HG03457 (cell line): ENCODE data around the gene ZNF212.
A peak's percentile ranks its signal among the peaks of the same experiment; 100 is the strongest.

Experiments used
- ATAC-seq: cut with Tn5 transposase; IDR thresholded peaks from one replicate; pipeline ENCODE4 v1.9.1; 2021; ENCODE audit warnings: moderate number of reproducible peaks; ENCODE audit not compliant: unreplicated experiment

Gene ZNF212

GRCh38 chr7:149284343-149284742, 44.9 kb downstream of the ZNF212 start:
- no peak for ATAC-seq

- peak; percentile 92 for ATAC-seq
Measured at GRCh38 chr7:149284850-149285585, 45.6 kb downstream of the ZNF212 start.

- no peak for ATAC-seq
Measured at GRCh38 chr7:149285603-149286002, 46.2 kb downstream of the ZNF212 start.

GRCh38 chr7:149286811-149287400, 47.5 kb downstream of the ZNF212 start:
- ATAC-seq = no peak

- ATAC-seq = no peak
Measured at GRCh38 chr7:149287622-149288021, 48.2 kb downstream of the ZNF212 start.

GRCh38 chr7:149289262-149289661, 49.8 kb downstream of the ZNF212 start:
- no peak for ATAC-seq

GRCh38 chr7:149289856-149290255, 50.4 kb downstream of the ZNF212 start:
- no peak for ATAC-seq

GRCh38 chr7:149291036-149291780, 51.8 kb downstream of the ZNF212 start:
- no peak for ATAC-seq

GRCh38 chr7:149291781-149292461, 52.5 kb downstream of the ZNF212 start:
- no peak for ATAC-seq

GRCh38 chr7:149292462-149292823, 53.0 kb downstream of the ZNF212 start:
- ATAC-seq = no peak

GRCh38 chr7:149293338-149293737, 53.9 kb downstream of the ZNF212 start:
- no peak for ATAC-seq

- ATAC-seq = no peak
Measured at GRCh38 chr7:149293946-149294633, 54.6 kb downstream of the ZNF212 start.

- no peak for ATAC-seq
Measured at GRCh38 chr7:149294634-149295480, 55.4 kb downstream of the ZNF212 start.

GRCh38 chr7:149295481-149295850, 56.0 kb downstream of the ZNF212 start:
- ATAC-seq = no peak

- no peak for ATAC-seq
Measured at GRCh38 chr7:149296368-149296767, 56.9 kb downstream of the ZNF212 start.

GRCh38 chr7:149297034-149297755, 57.7 kb downstream of the ZNF212 start:
- no peak for ATAC-seq

GRCh38 chr7:149300620-149301285, 61.3 kb downstream of the ZNF212 start:
- ATAC-seq = no peak

- no peak for ATAC-seq
Measured at GRCh38 chr7:149302222-149302621, 62.8 kb downstream of the ZNF212 start.

GRCh38 chr7:149302865-149303264, 63.4 kb downstream of the ZNF212 start:
- ATAC-seq = no peak
